PC-9 (cell line): ENCODE measurements around the gene BEND3.

Experiments used
- CTCF ChIP-seq: fragments of 200-600 bp; sonication (generic); conservative IDR thresholded peaks from 2 replicates; pipeline ENCODE4 v1.6.1; 2017; ENCODE audit warnings: mixed run types, antibody characterized with exemption, mild to moderate bottlenecking, moderate library complexity
- EZH2 ChIP-seq: fragments of 200-600 bp; sonication (generic); IDR thresholded peaks from 2 replicates; pipeline ENCODE4 v1.8.0; 2017; ENCODE audit warnings: antibody characterized with exemption, low read depth

GRCh38 chr6:107101686-107102413 is 13.5 kb downstream of the BEND3 start:
- no peak for TF ChIP-seq CTCF
- TF ChIP-seq EZH2 = no peak
